SK-N-MC (cell line): ENCODE data around the gene CCDC88A.
"Not testable (repeated sequence)": the region's sequence is repeated elsewhere in the genome, so short reads cannot be mapped to it uniquely, and the experiment has no call there.

Source experiments
- DNase-seq: peaks from one replicate; pipeline ENCODE4 v3.0.0-alpha.2; 2011; ENCODE audit warnings: low read depth, low spot score
- H3K27ac ChIP-seq: fragments of 200-600 bp; sonication (generic); 2 replicates; pipeline ENCODE4 v1.5.1; 2016; ENCODE audit warnings: mixed run types
- H3K36me3 ChIP-seq: fragments of 200-600 bp; sonication (generic); 2 replicates; pipeline ENCODE4 v1.6.1; 2017; ENCODE audit warnings: antibody characterized with exemption, low read length, mixed read lengths; ENCODE audit not compliant: insufficient read depth
- H3K4me3 ChIP-seq: fragments of 200-600 bp; sonication (generic); 2 replicates; pipeline ENCODE4 v1.5.1; 2016
- H3K9ac ChIP-seq: fragments of 200-600 bp; sonication (generic); 2 replicates; pipeline ENCODE4 v1.8.0; 2017; ENCODE audit warnings: mixed run types, mixed read lengths; ENCODE audit not compliant: insufficient read length
- H3K9me3 ChIP-seq: fragments of 200-600 bp; sonication (generic); 2 replicates; pipeline ENCODE4 v1.6.1; 2017; ENCODE audit warnings: low read depth, mild to moderate bottlenecking, antibody characterized with exemption, low read length, moderate library complexity, mixed read lengths
- EZH2 ChIP-seq: fragments of 200-600 bp; sonication (generic); IDR thresholded peaks from one replicate; pipeline ENCODE4 v1.6.1; 2017; ENCODE audit warnings: antibody characterized with exemption
- FOXP2 ChIP-seq: optimal IDR thresholded peaks from 2 replicates; pipeline ENCODE3; 2011; ENCODE audit warnings: mild to moderate bottlenecking, moderate library complexity; ENCODE audit not compliant: insufficient read depth; ENCODE audit errors: extremely low read length, control extremely low read depth
- POLR2AphosphoS5 ChIP-seq: IDR thresholded peaks from 2 replicates; pipeline ENCODE4 v1.6.1; 2012; ENCODE audit warnings: mild to moderate bottlenecking, low read depth, low read length, borderline replicate concordance

Gene CCDC88A

GRCh38 chr2:55365303-55365702, 54.4 kb downstream of the CCDC88A start:
- Histone ChIP-seq H3K9ac (no peak overlapping the region), H3K9me3 (no peaks in the 10 kb centered on the region), H3K4me3 (no peak overlapping the region), H3K36me3 (no peaks in the 10 kb centered on the region), H3K27ac (no peak overlapping the region)
- TF ChIP-seq EZH2 (no peak), FOXP2 (no peak), POLR2AphosphoS5 (no peak)
- DNase-seq: no peak

- DNase-seq: no peak
- no peak for TF ChIP-seq FOXP2
- TF ChIP-seq EZH2: no peak
- no peak for TF ChIP-seq POLR2AphosphoS5
- Histone ChIP-seq H3K27ac (no peak overlapping the region; the same call in 1 of the 2 replicates), H3K4me3 (no peak overlapping the region), H3K9me3 (no peaks in the 10 kb centered on the region), H3K36me3 (no peaks in the 10 kb centered on the region), H3K9ac (no peak overlapping the region)
Observed at GRCh38 chr2:55364189-55365055, 55.2 kb downstream of the CCDC88A start.

GRCh38 chr2:55363636-55364035, 56.0 kb downstream of the CCDC88A start:
- Histone ChIP-seq H3K9ac (no peak overlapping the region), H3K27ac (peak overlapping the region; percentile 51; the same call in 1 of the 2 replicates), H3K36me3 (no peaks in the 10 kb centered on the region), H3K4me3 (no peak overlapping the region), H3K9me3 (no peaks in the 10 kb centered on the region)
- TF ChIP-seq EZH2: no peak
- no peak for TF ChIP-seq POLR2AphosphoS5
- TF ChIP-seq FOXP2: no peak
- no peak for DNase-seq

GRCh38 chr2:55361465-55362189, 58.0 kb downstream of the CCDC88A start:
- Histone ChIP-seq H3K27ac (peak overlapping the region; percentile 49), H3K9ac (peak overlapping the region; percentile 7), H3K9me3 (no peaks in the 10 kb centered on the region), H3K36me3 (no peaks in the 10 kb centered on the region), H3K4me3 (peak overlapping the region; percentile 6; the same call in 1 of the 2 replicates)
- TF ChIP-seq POLR2AphosphoS5 (no peak), EZH2 (no peak), FOXP2 (no peak)
- no peak for DNase-seq

- Histone ChIP-seq H3K4me3 (no peak overlapping the region), H3K36me3 (peaks cover 13% of the 10 kb centered on the region; the same call in 1 of the 2 replicates), H3K27ac (no peak overlapping the region), H3K9me3 (no peaks in the 10 kb centered on the region), H3K9ac (no peak overlapping the region)
- no peak for DNase-seq
- TF ChIP-seq FOXP2 (no peak), POLR2AphosphoS5 (no peak), EZH2 (no peak)
Observed at GRCh38 chr2:55358451-55358850, 61.2 kb downstream of the CCDC88A start.

- no peaks in the 10 kb centered on the region for H3K9me3 ChIP-seq
- H3K4me3 ChIP-seq: no peak overlapping the region
- peaks cover 17% of the 10 kb centered on the region; the same call in 1 of the 2 replicates for H3K36me3 ChIP-seq
- no peak overlapping the region for H3K9ac ChIP-seq
- DNase-seq: no peak
- H3K27ac ChIP-seq: no peak overlapping the region
- TF ChIP-seq EZH2 (no peak), FOXP2 (no peak), POLR2AphosphoS5 (no peak)
Observed at GRCh38 chr2:55357927-55358326, 61.7 kb downstream of the CCDC88A start.

- Histone ChIP-seq H3K36me3 (peaks cover 23% of the 10 kb centered on the region; the same call in 1 of the 2 replicates), H3K4me3 (no peak overlapping the region)
Observed at GRCh38 chr2:55357164-55357563, 62.5 kb downstream of the CCDC88A start.

GRCh38 chr2:55356136-55356535, 63.5 kb downstream of the CCDC88A start:
- H3K4me3 ChIP-seq, H3K9ac ChIP-seq, H3K27ac ChIP-seq, DNase-seq, H3K9me3 ChIP-seq: not testable (repeated sequence)
- peaks cover 31% of the 10 kb centered on the region for H3K36me3 ChIP-seq

More at GRCh38 chr2:55357164-55357563, 62.5 kb downstream of the CCDC88A start:
- H3K9ac ChIP-seq: no peak overlapping the region
- H3K9me3 ChIP-seq: no peaks in the 10 kb centered on the region
- no peak for DNase-seq
- no peak overlapping the region for H3K27ac ChIP-seq
- TF ChIP-seq FOXP2 (no peak), EZH2 (no peak), POLR2AphosphoS5 (no peak)
